Kidney tubule cell (primary cell): ENCODE data around the gene DEPP1.
A peak's percentile ranks its signal among the peaks of the same experiment; 100 is the strongest.
"Not testable (repeated sequence)": the region's sequence is repeated elsewhere in the genome, so short reads cannot be mapped to it uniquely, and the experiment has no call there.

Experiments used
- DNase-seq: peaks from one replicate; pipeline ENCODE4 v3.0.0-alpha.2; 2018; ENCODE audit warnings: low spot score

Gene DEPP1, protein sequence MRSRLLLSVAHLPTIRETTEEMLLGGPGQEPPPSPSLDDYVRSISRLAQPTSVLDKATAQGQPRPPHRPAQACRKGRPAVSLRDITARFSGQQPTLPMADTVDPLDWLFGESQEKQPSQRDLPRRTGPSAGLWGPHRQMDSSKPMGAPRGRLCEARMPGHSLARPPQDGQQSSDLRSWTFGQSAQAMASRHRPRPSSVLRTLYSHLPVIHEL

DNA sequence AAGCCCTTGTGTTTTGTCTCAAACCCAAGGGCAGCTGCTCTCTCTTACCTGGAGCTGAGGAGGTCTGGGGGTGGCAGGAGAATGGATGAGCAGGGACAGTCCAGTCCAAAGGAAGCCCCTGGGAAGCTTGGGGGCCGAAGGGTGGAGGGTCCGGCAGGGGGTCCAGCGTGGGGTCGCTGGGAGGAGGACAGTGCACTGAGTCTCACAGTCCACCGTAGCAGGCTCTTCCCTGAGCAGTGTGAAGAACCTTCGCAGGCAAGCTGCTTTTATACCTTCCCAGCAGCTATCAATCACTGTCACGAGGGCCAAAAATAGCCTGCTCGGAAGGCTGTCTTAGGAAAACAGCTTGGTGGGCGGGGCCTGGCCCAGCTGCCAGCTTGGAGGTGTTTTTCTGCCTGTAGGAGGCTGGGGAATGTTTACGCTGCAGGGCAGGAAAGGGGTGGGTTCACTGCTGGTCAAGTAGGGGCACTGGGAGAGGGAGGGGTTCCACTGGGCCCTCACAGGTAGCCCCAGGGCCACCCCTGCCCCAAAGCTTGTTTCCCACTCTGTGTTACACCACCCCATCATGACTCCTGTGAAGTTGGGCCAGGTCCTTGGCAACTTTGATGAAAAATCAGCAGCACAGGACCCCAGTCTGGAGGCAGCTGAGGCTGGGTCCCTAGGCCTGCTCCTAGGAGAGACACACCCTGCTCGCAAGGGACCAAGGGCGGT, at the start of gene DEPP1:
DEPP1 (minus strand) TSS at position 240 of the 711 bp plus-strand sequence. CDS start 779 bp downstream, outside the sequence.
- peak; percentile 97 for DNase-seq

DNA sequence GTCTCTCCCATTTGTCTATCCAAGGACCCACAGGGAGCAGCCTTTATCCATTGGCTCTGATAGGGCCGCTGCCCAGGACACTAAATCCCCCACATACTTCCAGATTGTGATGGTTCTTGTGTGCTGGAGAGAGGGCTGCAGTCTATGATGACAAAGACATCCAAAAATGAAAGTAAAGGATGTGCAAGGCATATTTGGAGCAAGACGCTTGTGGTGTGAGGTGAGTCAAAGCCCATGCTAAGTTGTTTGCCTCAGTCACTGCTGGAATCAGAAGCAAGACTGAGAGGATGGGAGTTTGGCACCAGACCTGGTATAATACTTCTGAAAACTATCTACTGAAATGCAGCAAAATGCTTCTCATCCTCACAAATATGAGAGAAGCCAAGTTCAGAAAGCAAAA, 44.8 kb upstream of the DEPP1 start:
- peak; percentile 10 for DNase-seq

DNA sequence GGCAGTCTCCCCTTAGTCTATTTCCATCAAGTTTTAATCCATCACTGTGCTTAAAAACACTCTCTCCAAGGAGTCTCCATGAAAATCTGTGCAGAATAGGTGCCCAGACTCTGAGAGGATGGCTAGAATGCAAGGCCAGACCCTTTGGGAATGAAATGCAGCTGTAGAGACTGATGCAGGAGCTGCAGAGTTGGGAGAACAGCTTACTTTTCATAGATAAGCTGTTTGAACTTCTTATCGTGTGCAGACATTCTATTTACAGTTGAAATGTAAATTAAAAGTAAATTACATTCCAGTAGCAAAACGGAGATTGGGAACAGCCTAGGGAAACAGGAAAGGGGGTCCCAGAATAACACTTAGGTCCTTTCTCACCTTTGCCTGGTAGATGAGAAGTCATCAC, 37.0 kb upstream of the DEPP1 start:
- DNase-seq = no peak

DNA sequence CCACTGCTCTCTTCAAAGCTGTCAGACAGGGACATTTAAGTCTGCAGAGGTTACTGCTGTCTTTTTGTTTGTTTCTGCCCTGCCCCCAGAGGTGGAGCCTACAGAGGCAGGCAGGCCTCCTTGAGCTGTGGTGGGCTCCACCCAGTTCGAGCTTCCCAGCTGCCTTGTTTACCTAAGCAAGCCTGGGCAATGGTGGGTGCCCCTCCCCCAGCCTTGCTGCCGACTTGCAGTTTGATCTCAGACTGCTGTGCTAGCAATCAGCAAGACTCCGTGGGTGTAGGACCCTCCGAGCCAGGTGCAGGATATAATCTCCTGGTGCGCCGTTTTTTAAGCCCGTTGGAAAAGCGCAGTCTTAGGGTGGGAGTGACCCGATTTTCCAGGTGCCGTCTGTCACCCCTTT, 35.9 kb upstream of the DEPP1 start:
- not testable (repeated sequence) for DNase-seq

GRCh38 chr10:45008524-45009161, 30.0 kb upstream of the DEPP1 start:
- peak; percentile 87 for DNase-seq

GRCh38 chr10:45006276-45007030, 27.8 kb upstream of the DEPP1 start:
- DNase-seq = no peak

- no peak for DNase-seq
Observed at GRCh38 chr10:45005284-45005683, 26.7 kb upstream of the DEPP1 start.

GRCh38 chr10:45004661-45005060, 26.1 kb upstream of the DEPP1 start:
- no peak for DNase-seq

- DNase-seq = no peak
Observed at GRCh38 chr10:45003432-45004000, 24.9 kb upstream of the DEPP1 start.

GRCh38 chr10:45001381-45002148, 23.0 kb upstream of the DEPP1 start:
- DNase-seq = peak; percentile 83

GRCh38 chr10:45000752-45001380, 22.3 kb upstream of the DEPP1 start, which contains the start of gene ZNF22:
Gene ZNF22 (plus strand): TSS chr10:45000923. CDS start chr10:45003369, 2,446 bp downstream.
- DNase-seq = peak; percentile 60

- DNase-seq = peak; percentile 46
Observed at GRCh38 chr10:45000138-45000751, 21.6 kb upstream of the DEPP1 start.

DNA sequence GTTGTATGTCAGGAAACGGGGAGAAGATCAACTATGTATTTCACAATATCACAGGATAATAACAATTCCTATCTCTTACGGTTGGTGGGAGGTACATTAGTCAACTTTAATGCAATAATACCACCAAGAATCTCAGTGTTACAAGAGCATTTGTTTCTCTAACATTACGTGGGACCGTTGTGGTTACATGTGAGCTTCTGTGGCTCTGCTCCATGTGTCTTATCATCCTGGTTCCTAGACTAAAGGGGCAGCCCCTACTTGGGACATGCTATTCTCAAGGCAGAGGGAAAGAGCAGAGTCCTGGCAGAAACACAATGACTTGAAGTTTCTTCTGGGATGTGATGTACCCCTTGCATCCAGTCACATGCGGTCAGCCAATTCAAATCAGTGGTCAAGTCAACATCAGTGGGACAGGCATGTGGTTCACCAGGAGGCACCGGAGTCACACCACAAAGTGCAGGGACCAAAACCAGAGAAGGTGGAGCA, 19.6 kb upstream of the DEPP1 start:
- DNase-seq = peak; percentile 61

GRCh38 chr10:44997105-44997748, 18.6 kb upstream of the DEPP1 start:
- DNase-seq = no peak

GRCh38 chr10:44995914-44996669, 17.5 kb upstream of the DEPP1 start:
- DNase-seq = no peak

DNA sequence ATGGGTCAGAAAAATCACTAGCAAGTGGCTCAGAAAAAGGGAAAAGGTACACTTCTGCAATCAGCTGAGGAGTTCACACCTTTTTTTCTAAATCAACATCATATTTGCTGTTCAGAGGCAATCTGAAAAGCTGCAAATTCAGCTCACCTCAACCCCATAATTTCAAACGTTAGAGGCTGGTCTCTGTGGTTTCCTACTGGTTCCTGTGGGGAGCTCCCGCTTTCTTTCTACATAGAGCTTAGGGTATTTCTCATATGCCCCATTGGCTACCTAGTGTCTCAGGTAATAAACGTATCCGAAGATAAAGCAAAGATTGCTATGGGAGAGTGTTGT, 16.9 kb upstream of the DEPP1 start:
- DNase-seq = no peak

GRCh38 chr10:44994752-44995530, 16.3 kb upstream of the DEPP1 start:
- no peak for DNase-seq
